HepG2 (cell line): ENCODE data around the gene ATP6V0D1. TPM values are rescaled to one million over a fixed set of nuclear protein-coding genes. Genes with fewer than 3 reads are reported as not detected.

Source experiments
- ATF1 ChIP-seq: IDR thresholded peaks from 2 replicates; pipeline ENCODE4 v1.6.1; 2016; ENCODE audit warnings: mild to moderate bottlenecking, control low read depth
- CREM ChIP-seq, 2 experiments: sonication (generic) in 1 of 2; formaldehyde crosslinking in 1 of 2; IDR thresholded peaks; 2 replicates each; pipeline versions ENCODE4 v1.4.0 to v1.6.1; 2016 to 2020; ENCODE audit warnings: antibody characterized with exemption in 1 of 2, mild to moderate bottlenecking in 1 of 2, missing genetic modification reagents in 1 of 2
- HHEX ChIP-seq: IDR thresholded peaks from 2 replicates; pipeline ENCODE4 v1.6.1; 2016; ENCODE audit warnings: control low read depth
- KDM6A ChIP-seq: IDR thresholded peaks from 2 replicates; pipeline ENCODE4 v1.6.1; 2016; ENCODE audit warnings: low read depth
- MEIS2 ChIP-seq: sonication (generic); formaldehyde crosslinking; IDR thresholded peaks from 2 replicates; pipeline ENCODE4 v1.9.0; 2021; ENCODE audit warnings: mild to moderate bottlenecking, missing genetic modification reagents
- NFE2 ChIP-seq: sonication (generic); formaldehyde crosslinking; IDR thresholded peaks from 2 replicates; pipeline ENCODE4 v1.4.0; 2020; ENCODE audit warnings: missing genetic modification reagents
- RCOR2 ChIP-seq: IDR thresholded peaks from 2 replicates; pipeline ENCODE4 v1.6.1; 2016; ENCODE audit warnings: missing biosample characterization, missing genetic modification reagents
- SAP130 ChIP-seq: IDR thresholded peaks from 2 replicates; pipeline ENCODE4 v1.6.1; 2016; ENCODE audit warnings: low read depth
- SMAD9 ChIP-seq: sonication (generic); formaldehyde crosslinking; IDR thresholded peaks from 2 replicates; pipeline ENCODE4 v1.5.1; 2020; ENCODE audit warnings: mild to moderate bottlenecking, missing genetic modification reagents
- SNAI1 ChIP-seq: sonication (generic); formaldehyde crosslinking; IDR thresholded peaks from 2 replicates; pipeline ENCODE4 v1.5.0; 2020; ENCODE audit warnings: mild to moderate bottlenecking, missing genetic modification reagents, borderline replicate concordance
- SNAPC4 ChIP-seq: sonication (generic); formaldehyde crosslinking; IDR thresholded peaks from 2 replicates; pipeline ENCODE4 v1.4.0; 2020; ENCODE audit warnings: mild to moderate bottlenecking, missing genetic modification reagents
- SOX5 ChIP-seq: IDR thresholded peaks from 2 replicates; pipeline ENCODE4 v1.6.1; 2016; ENCODE audit warnings: borderline replicate concordance
- ZFYVE20 ChIP-seq: sonication (generic); formaldehyde crosslinking; IDR thresholded peaks from 2 replicates; pipeline ENCODE4 v1.8.0; 2023; ENCODE audit warnings: low read depth, mild to moderate bottlenecking, moderate library complexity, missing genetic modification reagents, borderline replicate concordance
- ZMAT3 ChIP-seq: sonication (generic); formaldehyde crosslinking; conservative IDR thresholded peaks from 2 replicates; pipeline ENCODE4 v1.7.0; 2021; ENCODE audit warnings: missing genetic modification reagents
- ZNF567 ChIP-seq: sonication (generic); formaldehyde crosslinking; IDR thresholded peaks from 2 replicates; pipeline ENCODE4 v1.8.1; 2023; ENCODE audit warnings: mild to moderate bottlenecking, missing genetic modification reagents, borderline replicate concordance
- ZNF646 ChIP-seq: sonication (generic); formaldehyde crosslinking; IDR thresholded peaks from 2 replicates; pipeline ENCODE4 v1.9.0; 2021; ENCODE audit warnings: mild to moderate bottlenecking, missing genetic modification reagents
- ZNF724P ChIP-seq: sonication (generic); formaldehyde crosslinking; IDR thresholded peaks from 2 replicates; pipeline ENCODE4 v1.8.0; 2022; ENCODE audit warnings: missing genetic modification reagents, borderline replicate concordance
- ZNF839 ChIP-seq: sonication (generic); formaldehyde crosslinking; IDR thresholded peaks from 2 replicates; pipeline ENCODE4 v1.4.0; 2020; ENCODE audit warnings: missing genetic modification reagents, mild to moderate bottlenecking, borderline replicate concordance
- ZNF878 ChIP-seq: sonication (generic); formaldehyde crosslinking; IDR thresholded peaks from 2 replicates; pipeline ENCODE4 v1.8.1; 2023; ENCODE audit warnings: mild to moderate bottlenecking, missing genetic modification reagents, moderate library complexity
- polyA plus RNA-seq, 8 experiments: library from polyadenylated mRNA; depleted of rRNA in 3 of 8; stranded (reverse) in 7 of 8; unstranded in 1 of 8; fragments of >200 nt; fragmentation: Illumina TruSeq in 4 of 8; extraction: Trizol in 4 of 8; gene quantifications; 2 replicates each; pipeline versions ENCODE4 v1.2.1 to v1.2.3, GENCODE V29; 2011 to 2016; ENCODE audit warnings: low read depth in 4 of 8, missing spikeins in 1 of 8, mixed read lengths in 1 of 8; ENCODE audit not compliant: insufficient read depth in 1 of 8
- total RNA-seq, 5 experiments: library from RNA; depleted of rRNA; stranded (reverse); fragments of >200 nt; fragmentation: Illumina TruSeq; extraction: Trizol; gene quantifications; 2 replicates each; pipeline ENCODE4 v1.2.3, GENCODE V29; 2016; ENCODE audit warnings: low read depth in 1 of 5

ATP6V0D1 gene
- total and polyA plus RNA-seq, 2 of the 13 experiments (the other 11 are each of a cell fraction or from before 2014, with no cell fraction given): 51.1 to 61.3 TPM

GRCh38 chr16:67415872-67416793 lies 64.8 kb downstream of the ATP6V0D1 start, which contains the start of gene ZDHHC1 (continued):
- TF ChIP-seq ZNF567 (CRISPR knock-in tag) (peak; percentile 79; the same call in 1 of the 2 replicates), MEIS2 (CRISPR knock-in tag) (no peak; the same call in 1 of the 2 replicates), ZMAT3 (CRISPR knock-in tag) (peak; percentile 33; the same call in 1 of the 2 replicates), CREM (IDR thresholded peaks at IDR 0.05) (no peak), CREM (CRISPR knock-in tag; IDR thresholded peaks at IDR 0.05) (peak; percentile 23; the same call in 1 of the 2 replicates), ZNF724P (CRISPR knock-in tag) (peak; percentile 46; the same call in 1 of the 2 replicates), SNAPC4 (CRISPR knock-in tag) (no peak), SNAI1 (CRISPR knock-in tag) (no peak), ZNF646 (CRISPR knock-in tag) (no peak), ZFYVE20 (CRISPR knock-in tag) (no peak), ZNF878 (CRISPR knock-in tag) (no peak), RCOR2 (CRISPR knock-in tag) (no peak), HHEX (CRISPR knock-in tag) (no peak), SMAD9 (CRISPR knock-in tag) (no peak), SAP130 (CRISPR knock-in tag) (peak; percentile 83), ZNF839 (CRISPR knock-in tag) (0 out of 2 replicates have a peak, but pooled peaks have one; percentile 54), ATF1 (CRISPR knock-in tag) (no peak), SOX5 (CRISPR knock-in tag) (no peak), KDM6A (CRISPR knock-in tag) (no peak), NFE2 (CRISPR knock-in tag) (no peak)
